GM04503 (cell line): ENCODE data around the gene SDK1.
"Not testable (repeated sequence)": the region's sequence is repeated elsewhere in the genome, so short reads cannot be mapped to it uniquely, and the experiment has no call there.

Experiments used
- DNase-seq: peaks from one replicate; pipeline ENCODE4 v3.0.0-alpha.2; 2012; ENCODE audit warnings: low read depth

The SDK1 gene

DNA sequence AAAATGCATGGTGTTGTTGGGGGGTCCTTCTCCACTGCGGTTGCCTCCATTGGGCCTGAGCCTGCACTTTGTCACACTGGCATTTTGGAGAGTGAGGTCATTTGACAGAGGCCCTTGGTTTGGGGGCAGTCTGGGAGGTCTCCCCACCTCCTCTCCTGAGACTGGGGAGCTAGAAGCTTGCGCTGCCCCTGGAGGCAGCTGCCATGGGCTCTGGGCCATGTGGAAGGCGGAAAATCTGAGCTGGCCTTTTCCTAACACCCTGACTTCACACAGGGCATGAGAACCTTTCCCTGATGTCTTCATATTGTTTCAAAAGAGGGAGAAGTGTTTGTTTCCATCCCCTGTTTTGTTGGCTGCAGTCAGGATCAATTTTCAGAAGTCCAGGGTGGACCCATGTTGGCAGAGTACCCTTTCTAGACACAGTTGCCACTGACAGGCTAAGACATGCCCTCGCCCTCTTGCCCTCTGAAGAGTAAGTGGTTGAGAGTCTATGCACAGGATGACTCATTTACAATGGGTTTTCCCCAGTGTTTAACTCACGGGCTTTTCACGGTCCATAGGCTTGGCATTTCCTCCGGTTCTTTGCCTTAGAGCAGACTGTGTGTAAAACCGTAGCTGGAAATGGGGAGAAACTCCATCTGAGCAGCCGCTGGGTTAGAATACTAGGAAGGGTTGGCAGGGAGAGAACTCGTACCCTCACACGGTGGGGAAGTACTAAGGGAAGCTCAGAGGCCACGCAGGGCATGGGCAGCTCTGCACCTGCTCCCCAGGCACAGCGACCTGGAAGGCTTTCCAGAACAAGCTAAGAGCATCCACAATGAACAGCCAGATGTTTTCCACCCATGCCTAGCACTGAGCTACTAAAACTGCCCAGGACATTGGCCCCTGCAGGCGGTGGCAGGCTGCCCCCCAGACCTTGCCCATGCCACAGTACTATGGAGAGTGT lies 655.0 kb downstream of the SDK1 start:
- DNase-seq: no peak

DNA sequence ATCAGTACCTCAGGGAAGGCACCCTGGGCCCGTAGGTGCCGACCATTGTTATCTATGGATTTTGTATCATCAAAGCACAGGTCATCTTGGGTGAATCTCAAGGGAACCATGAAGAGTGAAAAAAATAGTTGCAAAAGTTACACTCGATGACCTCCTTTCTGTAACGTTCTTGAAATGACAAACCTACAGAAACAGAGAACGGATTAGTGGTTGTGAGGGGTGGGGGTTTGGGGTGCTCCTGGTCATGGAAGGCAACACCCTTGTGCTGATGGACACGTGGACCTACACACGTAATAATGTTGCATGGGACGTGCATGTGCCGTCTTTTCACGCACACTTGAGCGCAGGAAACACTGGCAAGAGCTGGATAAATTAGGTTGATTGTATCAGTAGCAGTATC lies 655.9 kb downstream of the SDK1 start:
- no peak for DNase-seq

DNA sequence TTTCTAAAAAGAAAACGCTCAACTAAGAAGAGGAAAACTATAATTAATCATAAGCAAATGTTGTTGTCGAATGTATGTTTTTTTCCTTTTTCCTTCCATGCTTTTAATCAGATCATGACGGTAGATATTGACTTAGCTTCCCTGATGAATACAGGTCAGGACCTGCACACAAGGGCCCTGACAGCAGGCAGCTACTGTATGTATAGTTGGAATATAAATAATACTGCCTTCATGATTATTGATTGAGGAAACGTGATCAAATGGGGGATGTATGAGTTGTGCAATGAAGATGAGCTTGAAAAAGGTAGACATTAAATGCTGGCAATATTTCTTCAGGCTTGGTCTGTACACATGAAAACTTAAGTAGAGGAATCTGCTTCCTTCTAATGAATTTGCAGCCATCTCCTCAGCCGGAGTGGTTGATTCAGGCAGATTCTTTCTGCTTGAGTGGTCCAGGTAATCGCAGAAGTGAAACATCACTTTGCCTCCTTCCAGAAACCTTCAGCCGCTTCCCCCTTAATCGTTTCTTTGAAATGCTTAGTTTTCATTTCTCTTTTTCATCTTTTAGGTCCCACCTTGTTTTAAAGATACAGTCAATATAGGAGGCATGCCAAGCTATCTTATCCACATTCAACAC lies 656.5 kb downstream of the SDK1 start:
- no peak for DNase-seq

DNA sequence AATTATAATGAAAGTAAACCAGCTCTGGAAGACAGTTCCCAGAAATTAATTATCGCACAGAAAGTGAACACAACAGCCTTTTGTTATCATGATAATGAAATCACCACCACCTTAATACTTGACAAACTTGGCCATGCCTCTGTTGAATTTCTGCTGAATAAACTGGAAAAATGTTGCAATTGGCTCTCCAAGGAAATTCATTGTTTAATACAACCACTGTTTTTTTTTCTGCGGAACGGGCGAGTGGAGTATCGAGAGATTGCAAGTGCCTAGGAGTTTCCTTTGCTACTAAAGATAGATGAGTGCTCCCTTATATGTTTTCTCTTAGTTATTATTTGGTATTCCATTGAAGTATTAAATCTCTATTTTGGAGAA lies 657.0 kb downstream of the SDK1 start:
- DNase-seq: no peak

DNA sequence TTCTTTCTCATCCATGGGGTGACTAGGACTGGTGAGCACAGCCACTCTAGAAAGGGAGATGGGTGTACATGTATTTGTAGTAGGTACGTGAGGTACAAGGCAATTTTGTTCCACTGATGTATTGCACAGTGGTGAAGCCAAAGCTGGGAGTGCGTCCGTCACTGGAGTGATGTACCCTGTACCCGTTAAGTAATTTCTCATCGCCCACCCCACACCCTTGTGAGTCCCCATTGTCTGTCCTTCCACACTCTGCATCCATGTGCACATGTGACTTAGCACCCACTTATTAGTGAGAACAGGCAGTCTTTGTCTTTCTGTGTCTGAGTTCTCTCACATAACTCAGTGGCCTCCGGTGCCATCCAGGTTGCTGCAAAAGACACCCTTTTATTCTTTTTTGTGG lies 658.3 kb downstream of the SDK1 start:
- DNase-seq: no peak

DNA sequence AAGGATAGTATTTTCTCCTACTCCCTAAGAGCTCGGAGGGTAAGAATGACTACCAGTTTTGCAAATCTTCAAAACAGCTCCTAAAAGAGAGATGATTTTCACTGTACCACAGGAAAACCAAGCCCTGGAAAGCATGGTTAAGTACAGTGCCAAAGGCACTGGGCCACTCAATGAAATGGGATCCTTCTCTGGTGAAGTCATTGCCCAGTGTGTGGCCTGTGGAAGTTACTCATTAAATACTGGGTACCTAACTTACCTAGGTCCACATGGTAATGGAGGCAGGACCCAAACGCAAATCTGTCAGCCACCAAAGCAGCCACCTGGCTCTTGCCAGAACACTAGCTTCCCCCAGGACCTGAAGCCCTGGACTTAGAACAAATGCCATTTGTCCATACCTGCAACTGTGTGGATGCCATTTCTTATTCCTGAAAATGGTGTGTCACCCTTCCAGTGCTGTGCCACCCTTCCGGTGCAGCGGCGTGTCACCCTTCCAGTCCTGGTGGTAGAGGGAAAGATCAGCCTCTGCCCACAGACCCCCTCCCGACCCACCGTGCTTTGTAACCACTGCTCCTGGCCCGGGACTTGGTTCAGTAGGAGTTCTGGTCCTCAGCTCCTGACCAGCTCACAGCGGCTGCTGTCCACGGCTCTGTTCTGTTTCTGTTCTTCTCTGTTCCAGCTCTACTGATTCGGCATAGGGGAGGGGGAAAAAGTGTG lies 659.2 kb downstream of the SDK1 start:
- no peak for DNase-seq

DNA sequence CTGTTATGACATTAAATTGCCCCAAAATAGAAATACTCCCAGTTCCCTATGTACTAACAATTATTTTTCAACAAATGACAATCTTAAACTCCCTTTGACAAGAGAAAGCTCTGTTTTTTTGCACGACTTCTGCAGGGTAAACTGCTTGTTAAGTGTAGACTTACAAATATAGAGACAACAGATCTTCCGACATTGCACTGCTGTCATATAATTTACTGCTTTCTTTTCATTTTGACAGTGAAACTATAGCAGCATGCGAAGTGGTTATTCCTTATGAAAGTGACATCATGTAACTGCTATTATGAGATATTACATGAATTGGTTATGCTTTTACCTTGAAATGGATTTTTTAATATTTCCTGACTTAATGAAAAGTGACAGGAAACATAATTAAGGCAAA lies 659.9 kb downstream of the SDK1 start:
- DNase-seq: no peak

DNA sequence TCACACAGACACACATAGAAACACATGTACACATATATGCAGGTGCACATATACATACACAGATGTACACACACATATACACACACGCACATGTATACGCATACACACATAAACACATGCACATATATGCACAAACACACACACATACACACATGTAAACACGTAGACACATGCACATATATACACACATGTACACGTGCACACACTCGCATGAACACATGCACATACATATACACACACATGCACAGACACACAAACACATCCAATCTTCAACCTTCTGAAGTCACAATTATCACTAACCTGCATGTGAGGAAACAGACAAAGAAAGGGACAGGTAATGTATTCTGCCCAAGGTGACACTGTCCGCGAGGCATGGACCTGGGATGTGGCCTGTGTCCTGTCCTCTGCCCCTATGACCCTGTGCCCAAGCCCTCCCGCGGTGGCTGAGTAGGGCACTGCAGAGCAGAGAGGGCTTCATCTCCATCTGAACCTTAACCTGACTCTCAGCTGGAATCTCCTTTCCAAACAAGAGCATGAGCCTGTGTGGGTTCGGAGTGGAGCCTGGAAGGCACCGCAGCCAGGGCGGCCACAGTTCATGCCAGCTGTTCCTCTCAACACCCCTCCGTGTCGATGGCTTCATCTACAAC lies 660.9 kb downstream of the SDK1 start:
- no peak for DNase-seq

DNA sequence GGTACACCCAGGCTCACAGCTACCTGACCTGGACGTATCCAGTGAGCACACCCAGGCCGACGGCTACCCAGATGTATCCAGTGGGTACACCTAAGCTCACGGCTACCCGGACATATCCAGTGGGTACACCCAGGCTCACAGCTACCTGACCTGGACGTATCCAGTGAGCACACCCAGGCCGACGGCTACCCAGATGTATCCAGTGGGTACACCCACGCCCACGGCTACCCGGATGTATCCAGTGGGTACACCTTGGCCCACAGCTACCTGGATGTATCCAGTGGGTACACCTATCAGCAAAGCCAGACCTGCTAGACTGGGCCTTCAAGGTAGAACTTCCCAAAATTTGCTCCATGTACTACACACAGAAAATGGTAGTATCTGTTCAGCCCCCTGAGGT lies 662.7 kb downstream of the SDK1 start:
- not testable (repeated sequence) for DNase-seq

DNA sequence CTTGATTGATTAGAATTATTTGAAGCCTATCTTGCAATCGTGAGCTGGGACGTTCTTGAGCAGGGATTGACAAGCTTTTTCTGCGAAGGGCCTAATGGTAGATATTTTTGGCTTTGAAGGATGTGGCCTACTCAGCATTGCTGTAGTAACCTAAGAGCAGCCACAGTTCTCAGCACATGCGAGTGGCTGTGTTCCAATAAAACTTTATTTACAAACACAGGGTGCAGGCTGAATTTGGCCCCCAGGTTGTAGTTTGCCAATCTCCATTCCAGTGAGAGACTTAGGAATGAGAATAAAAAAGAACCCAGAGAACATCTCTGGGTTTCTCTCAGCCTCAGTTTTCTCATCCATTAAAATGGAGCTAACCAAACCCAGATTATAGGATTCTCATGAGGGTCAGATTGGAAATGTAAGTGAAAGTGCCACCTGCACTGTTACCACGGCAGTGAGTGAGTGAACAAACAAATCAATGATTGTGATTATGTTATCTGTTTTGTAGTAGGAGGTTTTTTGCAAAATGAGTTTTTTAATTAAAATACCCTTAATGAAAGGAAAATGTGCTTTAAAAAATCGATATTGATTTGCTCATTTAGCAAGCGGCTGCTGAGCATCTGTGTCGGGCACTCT lies 664.0 kb downstream of the SDK1 start:
- DNase-seq: no peak

DNA sequence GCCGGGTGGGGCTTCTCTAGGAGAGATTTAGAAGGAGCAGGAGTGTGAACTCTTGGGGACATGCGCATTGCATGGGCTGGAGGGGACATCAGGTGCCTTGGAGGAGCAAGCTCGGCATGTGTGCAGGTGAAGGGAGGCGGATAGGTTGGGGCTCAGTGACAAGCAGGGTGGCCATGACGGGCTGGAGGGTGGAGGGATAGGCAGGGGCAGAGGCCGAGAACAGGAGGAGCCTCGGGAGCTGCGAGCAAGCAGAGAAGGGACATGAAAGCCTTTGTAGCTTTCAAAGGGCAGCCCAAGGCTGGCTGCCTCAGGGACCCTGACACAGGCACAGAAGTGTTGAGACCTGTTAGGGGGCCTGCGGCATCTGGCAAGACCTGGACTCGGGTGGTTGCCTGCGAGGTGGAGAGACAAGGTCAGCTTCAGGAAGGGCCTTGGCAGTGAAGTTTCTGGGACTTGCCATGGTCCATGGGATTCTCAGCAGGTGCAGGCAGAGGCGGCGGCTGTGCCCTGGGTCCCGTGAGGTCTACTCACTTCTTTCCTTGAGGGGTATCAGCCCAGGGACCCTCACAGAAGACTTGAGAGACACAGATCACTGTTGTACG lies 664.8 kb downstream of the SDK1 start:
- DNase-seq: no peak

DNA sequence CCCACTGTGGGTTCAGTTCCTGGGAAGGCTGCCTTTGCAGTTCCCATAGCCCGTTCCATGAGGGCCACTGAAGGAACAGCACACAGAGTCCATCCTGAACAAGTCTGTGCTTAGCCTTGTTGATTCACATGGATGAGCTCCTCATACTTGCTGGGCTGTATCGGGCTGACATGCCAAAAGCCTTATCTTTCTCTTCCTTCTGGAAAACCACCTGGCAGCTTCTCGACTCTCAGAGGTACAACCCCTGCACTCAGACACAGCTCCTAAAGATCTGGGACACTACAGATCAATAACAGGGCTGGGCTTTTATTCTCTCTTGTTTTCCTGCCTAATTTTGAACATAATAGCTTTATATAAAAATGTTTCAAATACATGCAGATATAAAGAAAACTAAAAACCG lies 667.2 kb downstream of the SDK1 start:
- DNase-seq: no peak

DNA sequence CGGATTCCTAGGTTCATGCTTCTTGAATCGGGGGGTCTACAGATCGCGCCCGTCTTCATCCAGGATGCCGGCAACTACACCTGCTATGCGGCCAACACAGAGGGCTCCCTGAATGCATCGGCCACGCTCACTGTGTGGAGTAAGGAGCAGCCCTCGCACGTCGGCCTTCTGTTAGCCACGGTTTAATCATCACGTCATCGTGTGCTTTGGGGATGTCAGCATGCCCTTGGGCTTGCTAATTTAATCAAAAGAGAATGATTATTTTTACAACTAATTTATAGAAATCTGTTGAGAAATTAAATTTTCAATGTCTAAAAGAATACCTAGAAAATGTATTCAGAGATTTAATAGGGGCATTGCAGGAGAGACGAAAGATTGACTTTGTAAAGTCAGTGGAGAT lies 668.2 kb downstream of the SDK1 start:
- no peak for DNase-seq

DNA sequence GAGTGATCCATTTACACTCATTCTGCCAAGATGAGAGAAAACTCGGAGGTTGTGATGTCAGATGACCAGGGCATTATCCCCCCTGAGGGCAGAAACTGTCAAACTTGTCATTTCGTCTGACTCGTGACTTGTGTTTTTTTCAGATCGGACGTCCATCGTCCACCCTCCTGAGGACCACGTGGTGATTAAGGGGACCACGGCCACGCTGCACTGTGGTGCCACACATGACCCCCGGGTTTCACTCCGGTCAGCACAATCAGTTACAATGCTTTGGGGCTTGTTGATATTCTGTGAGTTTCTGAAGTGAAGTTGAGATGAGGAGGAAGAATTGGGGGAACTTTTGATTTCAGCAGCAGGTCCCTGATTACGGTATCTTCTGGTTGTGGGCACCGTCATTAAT lies 670.3 kb downstream of the SDK1 start:
- no peak for DNase-seq

DNA sequence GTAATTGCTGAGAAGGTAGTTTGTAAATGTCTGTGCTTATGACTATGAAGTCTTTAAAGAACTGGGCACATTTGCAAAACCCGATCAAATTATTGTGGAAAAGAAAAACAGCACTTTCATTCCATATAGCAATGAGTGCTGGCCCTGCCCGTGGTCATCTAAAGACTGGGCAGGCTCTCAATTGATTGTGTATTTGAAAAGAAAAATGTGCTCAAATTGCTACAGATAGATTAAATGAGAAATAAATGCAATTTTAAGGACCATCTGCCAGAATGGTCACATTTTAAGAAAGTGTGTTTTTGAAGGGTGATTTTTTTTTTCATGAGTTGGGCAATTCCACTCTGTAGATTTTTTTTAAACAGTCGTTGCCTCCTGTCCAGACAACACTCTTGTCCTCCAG lies 672.2 kb downstream of the SDK1 start:
- no peak for DNase-seq

DNA sequence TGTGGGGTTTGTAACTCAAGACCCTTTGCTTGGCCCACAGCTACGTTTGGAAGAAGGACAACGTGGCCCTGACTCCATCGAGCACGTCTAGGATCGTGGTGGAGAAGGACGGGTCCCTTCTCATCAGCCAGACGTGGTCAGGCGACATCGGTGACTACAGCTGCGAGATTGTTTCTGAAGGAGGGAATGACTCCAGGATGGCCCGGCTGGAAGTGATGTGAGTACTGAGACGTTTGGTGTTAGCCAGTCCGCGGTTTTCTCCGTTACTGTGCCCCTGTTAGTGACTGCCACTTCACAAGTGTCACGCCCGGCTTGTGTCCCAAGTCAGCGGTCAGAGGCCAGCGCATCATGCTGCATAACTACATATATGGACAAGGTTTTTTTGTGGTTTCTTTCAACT lies 673.3 kb downstream of the SDK1 start:
- DNase-seq: no peak

DNA sequence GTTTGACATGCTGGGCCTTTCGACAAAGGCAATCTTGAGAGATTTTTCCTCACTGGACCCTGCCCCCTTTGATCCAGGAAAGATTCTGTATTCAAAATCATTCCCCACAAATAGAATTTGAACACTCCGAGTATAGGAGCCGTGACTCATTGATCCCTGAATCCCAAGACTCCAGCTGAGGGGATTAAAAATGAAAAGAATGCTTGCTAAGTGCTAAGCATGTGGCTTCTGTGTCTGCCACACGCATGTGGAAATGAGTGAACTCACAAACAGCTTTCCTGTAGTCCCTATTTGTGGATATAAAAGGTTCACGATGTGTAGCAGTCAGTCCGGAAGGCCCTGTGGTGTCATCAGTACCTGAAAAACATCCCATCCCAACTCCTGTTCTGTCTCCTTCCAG lies 674.3 kb downstream of the SDK1 start:
- no peak for DNase-seq

DNA sequence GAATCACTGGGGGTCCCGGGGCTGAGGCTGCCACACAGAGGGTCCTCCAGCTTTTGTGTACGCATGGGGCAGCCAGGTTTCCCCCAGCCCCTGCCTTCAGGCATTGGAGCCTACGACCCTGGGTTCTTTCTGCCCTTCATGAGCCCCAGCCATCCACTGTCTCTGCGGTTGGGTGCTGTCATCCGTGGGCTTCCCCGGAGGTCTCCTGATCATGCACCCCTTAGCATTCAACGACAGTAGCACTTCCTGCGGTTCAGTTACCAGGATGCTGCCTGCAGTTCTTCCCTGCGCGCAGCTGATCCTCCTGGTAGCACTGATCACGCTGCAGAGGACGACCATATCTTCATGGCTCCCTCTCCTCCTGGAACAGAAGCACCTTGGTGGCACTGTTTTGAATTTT lies 676.3 kb downstream of the SDK1 start:
- no peak for DNase-seq

DNA sequence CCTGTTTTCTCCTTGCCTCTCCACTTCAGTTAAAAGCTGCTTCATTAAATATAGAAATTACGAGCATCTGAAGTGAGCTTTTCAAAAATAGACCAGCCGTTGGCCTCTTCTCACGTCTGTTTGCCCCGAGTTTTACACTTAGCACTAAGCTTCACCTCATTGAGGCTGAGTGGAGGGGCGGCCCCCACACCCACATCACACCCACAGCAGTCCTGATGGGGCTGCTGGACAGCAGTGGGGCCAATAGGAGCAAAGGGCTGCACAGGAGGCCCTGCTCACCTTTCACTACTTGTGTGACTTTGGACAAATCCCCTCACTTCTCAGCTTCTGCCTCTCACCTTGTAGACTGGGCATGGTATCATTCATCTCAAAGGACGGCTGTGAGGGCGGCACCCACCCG lies 677.8 kb downstream of the SDK1 start:
- no peak for DNase-seq

DNA sequence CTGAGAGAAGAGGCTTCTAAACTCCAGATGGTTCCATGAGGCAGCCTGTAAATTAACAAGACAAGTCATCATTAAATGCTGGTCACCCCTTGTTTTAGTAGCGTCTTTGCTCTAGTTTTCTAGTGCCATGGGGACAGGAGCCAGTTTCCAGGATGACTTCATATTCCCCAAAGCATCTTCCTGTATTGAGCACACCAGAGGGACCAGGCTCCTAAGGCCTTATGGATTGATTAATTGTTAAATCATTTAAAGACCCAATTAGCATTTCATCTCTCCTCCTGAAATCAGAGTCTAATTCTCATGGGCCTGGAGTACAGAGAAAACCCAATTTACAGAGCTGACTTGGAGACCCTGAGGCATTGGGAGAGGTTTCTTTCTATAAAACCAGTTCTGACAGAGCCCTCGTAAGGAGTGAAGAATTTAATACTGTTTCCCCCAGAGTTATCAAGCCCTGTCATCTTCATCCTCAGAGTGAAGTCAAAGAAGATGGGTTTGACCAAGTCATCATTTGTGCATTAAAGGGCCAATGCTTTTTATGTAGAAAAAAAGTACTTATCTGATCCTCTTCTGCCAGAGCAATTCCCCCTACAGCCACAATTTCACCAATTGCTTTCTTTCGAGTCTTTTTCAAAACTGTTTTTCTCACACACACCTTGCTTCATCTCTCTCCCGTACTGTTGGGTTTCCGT lies 678.7 kb downstream of the SDK1 start:
- DNase-seq: no peak

DNA sequence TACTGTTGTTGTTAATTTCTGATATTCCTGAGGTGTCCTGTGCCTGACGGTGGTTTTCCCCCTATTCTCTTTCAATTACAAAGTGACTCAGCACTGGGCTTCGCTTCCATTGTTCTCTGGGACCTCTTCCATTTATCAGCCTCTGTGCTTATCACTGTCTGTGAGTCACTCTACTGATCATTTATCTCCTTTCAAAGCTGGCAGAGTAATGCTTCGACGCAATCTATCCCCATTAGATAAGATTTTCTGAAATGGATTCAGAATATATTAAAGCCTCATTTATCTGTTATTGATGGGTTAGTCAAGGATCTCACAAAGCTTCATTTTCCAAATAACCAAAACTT lies 679.2 kb downstream of the SDK1 start:
- no peak for DNase-seq
